Mucosa of descending colon (tissue), 3 donors: ENCODE results near the gene CACNA1E. TPM values are rescaled to one million over a fixed set of nuclear protein-coding genes. Genes with fewer than 3 reads are reported as not detected.

Source experiments
- ATAC-seq: fragments of 200-7000 bp; cut with Tn5 transposase; one replicate; pipeline ENCODE4 v1.9.1; 2020; ENCODE audit warnings: mild to moderate bottlenecking, moderate library complexity
- DNase-seq, 3 donors: peaks; one replicate each; pipeline ENCODE4 v3.0.0-alpha.2; 2020
- H3K36me3 ChIP-seq: fragments of 200-600 bp; one replicate; pipeline ENCODE4 v1.8.0; 2021; ENCODE audit warnings: low read depth, mild to moderate bottlenecking
- H3K4me1 ChIP-seq: fragments of 200-600 bp; one replicate; pipeline ENCODE4 v1.8.0; 2021; ENCODE audit warnings: low read depth, mild to moderate bottlenecking
- H3K4me3 ChIP-seq: fragments of 200-600 bp; one replicate; pipeline ENCODE4 v1.8.0; 2021; ENCODE audit warnings: mild to moderate bottlenecking
- H3K9me3 ChIP-seq: fragments of 200-600 bp; one replicate; pipeline ENCODE4 v1.8.0; 2021; ENCODE audit warnings: mild to moderate bottlenecking
- intact Hi-C, 2 donors: fragments of 100-400 bp; cut with DNase I in 1 of 2; cut with micrococcal nuclease in 1 of 2; formaldehyde crosslinking; loops; one replicate each; pipeline versions ENCODE4 v1.11.0 to v1.11.1; 2022; cut with DNase I, micrococcal nuclease
- total RNA-seq, 3 donors: library from RNA; stranded (reverse); fragmentation: NEBNext Ultra II Directional in 2 of 3; extraction: Animal tissue kit (Norgen Biotek cat#: 25700) in 2 of 3; gene quantifications; one replicate each; pipeline versions ENCODE4 v1.2.1 to v1.2.4, GENCODE V29; 2021 to 2023
- TF ChIP-seq, protein P1 (sequence below): fragments of 200-600 bp; IDR thresholded peaks from one replicate; pipeline ENCODE4 v1.8.0; 2022; ENCODE audit warnings: antibody characterized with exemption, mild to moderate bottlenecking
- donor health status: DM: no; HTN: no; CAD: no; lungs with moderate emphysema.
- donor health status: DM: no; HTN: no; CAD: no.
- donor health status: DM: no; HTN: yes; CAD: no.

The CACNA1E gene
- total RNA-seq, 3 donors from 2014 or later: 0.09 to 1.4 (median 0.22) TPM

DNA sequence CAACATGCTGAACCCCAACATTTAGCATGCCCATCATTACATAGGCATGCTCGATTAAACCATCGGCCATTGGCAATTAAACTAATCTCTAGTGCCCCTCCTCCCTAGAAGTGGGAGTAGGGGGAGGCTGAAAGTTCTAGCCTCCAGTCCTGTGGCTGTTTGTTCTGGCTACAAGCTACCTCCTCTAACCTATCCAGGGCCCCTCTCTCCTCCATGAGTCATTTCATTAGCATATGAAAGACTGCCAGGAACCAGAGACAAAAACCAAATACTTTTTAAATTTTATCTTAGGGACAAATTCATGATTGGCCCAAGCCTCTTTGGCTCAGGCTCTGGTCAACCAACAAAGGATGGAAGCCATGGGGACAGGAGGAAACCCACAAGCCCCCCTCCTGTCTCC lies 231.1 kb downstream of the CACNA1E start:
- H3K36me3 ChIP-seq: no peaks in the 10 kb centered on the region
- no peaks in the 10 kb centered on the region for H3K4me1 ChIP-seq
- intact Hi-C loops: no loop called here
- no peak overlapping the region for H3K4me3 ChIP-seq
- DNase-seq (no peak), ATAC-seq (no peak)
- no peaks in the 10 kb centered on the region for H3K9me3 ChIP-seq
- TF ChIP-seq, protein P1, sequence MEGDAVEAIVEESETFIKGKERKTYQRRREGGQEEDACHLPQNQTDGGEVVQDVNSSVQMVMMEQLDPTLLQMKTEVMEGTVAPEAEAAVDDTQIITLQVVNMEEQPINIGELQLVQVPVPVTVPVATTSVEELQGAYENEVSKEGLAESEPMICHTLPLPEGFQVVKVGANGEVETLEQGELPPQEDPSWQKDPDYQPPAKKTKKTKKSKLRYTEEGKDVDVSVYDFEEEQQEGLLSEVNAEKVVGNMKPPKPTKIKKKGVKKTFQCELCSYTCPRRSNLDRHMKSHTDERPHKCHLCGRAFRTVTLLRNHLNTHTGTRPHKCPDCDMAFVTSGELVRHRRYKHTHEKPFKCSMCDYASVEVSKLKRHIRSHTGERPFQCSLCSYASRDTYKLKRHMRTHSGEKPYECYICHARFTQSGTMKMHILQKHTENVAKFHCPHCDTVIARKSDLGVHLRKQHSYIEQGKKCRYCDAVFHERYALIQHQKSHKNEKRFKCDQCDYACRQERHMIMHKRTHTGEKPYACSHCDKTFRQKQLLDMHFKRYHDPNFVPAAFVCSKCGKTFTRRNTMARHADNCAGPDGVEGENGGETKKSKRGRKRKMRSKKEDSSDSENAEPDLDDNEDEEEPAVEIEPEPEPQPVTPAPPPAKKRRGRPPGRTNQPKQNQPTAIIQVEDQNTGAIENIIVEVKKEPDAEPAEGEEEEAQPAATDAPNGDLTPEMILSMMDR: no peak

DNA sequence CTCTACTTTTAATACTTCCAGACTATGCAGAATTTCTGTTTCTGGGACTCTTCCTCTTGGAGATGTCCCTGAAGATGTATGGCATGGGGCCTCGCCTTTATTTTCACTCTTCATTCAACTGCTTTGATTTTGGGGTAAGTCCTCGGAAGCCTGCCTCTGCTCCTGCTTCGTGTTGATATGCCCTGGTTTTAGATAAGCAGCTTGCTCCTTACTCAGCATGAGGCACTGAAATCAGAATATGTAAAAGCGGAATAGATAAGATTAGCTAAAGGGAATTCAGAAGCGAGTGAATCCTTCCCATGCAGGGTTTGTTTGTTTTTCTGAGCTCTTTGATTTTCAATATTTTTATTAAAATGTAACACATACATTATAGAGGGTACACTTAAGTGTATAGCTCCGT lies 234.7 kb downstream of the CACNA1E start:
- no peak for ATAC-seq
- DNase-seq: no peak
- Histone ChIP-seq H3K4me3 (no peak overlapping the region), H3K4me1 (no peaks in the 10 kb centered on the region), H3K9me3 (no peaks in the 10 kb centered on the region), H3K36me3 (no peaks in the 10 kb centered on the region)
- TF ChIP-seq, protein P1: no peak
- intact Hi-C loops: no loop called here

DNA sequence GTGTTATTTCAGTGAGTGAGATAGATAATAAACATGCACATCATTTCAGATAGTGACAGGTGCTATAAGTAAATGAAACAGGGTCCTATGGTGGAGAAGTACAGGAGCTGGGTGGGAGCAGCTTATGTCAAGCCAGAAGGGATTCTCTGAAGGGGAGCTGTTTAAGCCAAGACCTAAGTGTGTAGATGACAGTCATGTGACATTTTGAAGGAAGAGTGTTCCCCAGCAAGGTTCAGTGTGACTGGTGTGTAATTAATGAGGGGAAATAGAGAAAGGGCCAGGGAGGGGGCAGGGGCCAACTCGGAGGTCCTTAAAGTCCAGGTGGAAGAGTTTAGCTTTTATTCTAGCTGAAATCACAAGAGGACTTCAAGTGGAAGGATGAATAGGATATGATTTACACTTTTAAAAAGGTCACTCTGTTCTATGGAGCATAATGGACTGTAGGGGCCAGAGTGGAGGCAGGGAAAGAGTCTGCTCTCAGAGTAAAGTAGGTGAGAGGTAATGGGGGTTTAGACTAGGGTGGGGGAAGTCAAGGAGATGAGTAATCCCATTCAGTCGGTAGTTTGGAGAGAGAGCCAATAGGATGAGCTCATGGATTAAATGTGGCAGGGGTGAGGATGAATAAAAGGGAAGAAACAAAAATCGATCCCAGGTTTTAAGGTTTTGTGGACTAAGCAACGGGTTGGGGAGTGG lies 243.1 kb downstream of the CACNA1E start:
- DNase-seq: no peak
- TF ChIP-seq, protein P1: no peak
- intact Hi-C loops: no loop called here

DNA sequence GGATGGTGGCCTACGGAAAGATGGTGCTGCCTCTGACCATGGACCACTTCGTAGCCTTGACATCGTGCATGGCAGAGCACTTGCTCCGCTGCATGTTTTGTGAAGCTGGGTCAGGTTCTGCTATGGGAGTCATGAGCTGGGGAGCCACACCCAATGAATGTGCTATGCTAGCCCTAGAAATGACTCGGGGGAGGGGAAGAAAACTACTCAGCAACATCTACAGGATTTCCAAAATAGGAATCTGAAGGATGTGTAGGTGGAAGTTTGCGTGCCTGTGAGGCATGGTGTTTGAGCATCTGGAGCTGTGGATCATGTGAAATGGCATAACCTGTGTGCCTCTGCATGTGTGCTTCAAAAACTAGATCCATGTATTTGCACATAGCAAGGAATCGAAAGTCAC lies 247.3 kb downstream of the CACNA1E start:
- no peak overlapping the region for H3K4me3 ChIP-seq
- ATAC-seq: no peak
- intact Hi-C loops: no loop called here

More for the DNA sequence above, 243.1 kb downstream of the CACNA1E start:
- Histone ChIP-seq H3K4me3 (no peak overlapping the region), H3K36me3 (no peaks in the 10 kb centered on the region), H3K9me3 (no peaks in the 10 kb centered on the region), H3K4me1 (no peaks in the 10 kb centered on the region)
- no peak for ATAC-seq

DNA sequence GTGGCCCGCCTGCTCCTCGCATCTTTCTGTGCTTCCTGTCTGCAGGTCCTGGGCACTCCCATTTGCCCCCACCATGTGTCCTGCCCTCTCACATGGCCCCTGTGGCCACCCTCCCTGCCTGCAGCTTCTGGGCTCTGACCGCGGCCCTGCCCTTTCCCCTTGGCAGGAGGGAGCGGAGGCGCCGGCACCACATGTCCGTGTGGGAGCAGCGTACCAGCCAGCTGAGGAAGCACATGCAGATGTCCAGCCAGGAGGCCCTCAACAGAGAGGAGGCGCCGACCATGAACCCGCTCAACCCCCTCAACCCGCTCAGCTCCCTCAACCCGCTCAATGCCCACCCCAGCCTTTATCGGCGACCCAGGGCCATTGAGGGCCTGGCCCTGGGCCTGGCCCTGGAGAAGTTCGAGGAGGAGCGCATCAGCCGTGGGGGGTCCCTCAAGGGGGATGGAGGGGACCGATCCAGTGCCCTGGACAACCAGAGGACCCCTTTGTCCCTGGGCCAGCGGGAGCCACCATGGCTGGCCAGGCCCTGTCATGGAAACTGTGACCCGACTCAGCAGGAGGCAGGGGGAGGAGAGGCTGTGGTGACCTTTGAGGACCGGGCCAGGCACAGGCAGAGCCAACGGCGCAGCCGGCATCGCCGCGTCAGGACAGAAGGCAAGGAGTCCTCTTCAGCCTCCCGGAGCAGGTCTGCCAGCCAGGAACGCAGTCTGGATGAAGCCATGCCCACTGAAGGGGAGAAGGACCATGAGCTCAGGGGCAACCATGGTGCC lies 249.1 kb downstream of the CACNA1E start:
- TF ChIP-seq, protein P1: no peak
- intact Hi-C loops: no loop called here
- Histone ChIP-seq H3K4me3 (no peak overlapping the region), H3K9me3 (no peaks in the 10 kb centered on the region), H3K4me1 (no peaks in the 10 kb centered on the region), H3K36me3 (no peaks in the 10 kb centered on the region)
- ATAC-seq (no peak), DNase-seq (no peak)

More for the DNA sequence above, 247.3 kb downstream of the CACNA1E start:
- Histone ChIP-seq H3K4me1 (no peaks in the 10 kb centered on the region), H3K36me3 (no peaks in the 10 kb centered on the region), H3K9me3 (no peaks in the 10 kb centered on the region)
- no peak for DNase-seq
- TF ChIP-seq, protein P1: no peak
